ENCODE measurements around the gene TEC. TPM values are rescaled to one million over a fixed set of nuclear protein-coding genes. Genes with fewer than 3 reads are reported as not detected.
"Not testable (repeated sequence)": the region's sequence is repeated elsewhere in the genome, so short reads cannot be mapped to it uniquely, and the experiment has no call there.

The TEC gene
- polyA plus RNA-seq, 5 donors: 6.8 to 9.5 (median 8.9) TPM

DNA sequence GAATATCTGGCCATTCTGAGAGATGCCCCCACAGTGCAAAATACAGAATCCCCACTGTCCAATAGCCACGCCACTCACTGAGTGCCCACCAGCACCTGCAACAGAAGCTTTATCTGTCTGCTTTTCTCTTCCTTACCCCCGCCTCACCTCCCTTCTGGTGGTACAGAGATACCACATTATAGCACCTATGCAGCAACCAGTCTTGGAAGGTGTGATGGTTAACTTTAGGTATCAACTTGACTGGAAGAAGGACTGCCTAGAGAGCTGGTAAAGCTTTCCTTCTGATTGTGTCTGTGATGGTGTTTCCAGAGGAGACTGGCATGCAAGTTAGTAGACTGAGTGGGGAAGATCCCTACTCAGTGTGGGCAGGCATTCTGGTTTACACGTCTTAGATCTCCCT, 73.8 kb downstream of the TEC start:
- DNase-seq: no peak

- no peak for DNase-seq
Measured at GRCh38 chr4:48195374-48195773, 74.3 kb downstream of the TEC start.

DNA sequence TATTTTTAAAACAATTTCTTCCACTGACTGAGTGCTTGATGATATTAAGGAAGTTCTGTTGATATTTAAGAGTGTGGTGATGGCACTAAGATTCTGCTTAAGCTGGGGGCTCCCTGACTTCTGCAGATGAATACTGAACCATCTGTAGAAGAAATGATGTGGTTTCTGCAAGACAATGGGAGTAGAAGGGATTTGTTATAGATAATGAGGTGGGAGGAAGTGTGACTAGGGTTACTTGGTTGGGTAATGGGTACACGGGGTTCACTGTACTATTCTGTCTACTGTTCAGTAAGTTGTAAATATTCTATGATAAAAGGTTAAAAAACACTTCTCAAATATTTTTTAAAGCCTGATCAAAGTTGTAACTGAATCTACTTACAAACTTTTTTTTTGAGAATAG, 74.7 kb downstream of the TEC start:
- DNase-seq: no peak

GRCh38 chr4:48193921-48194468, 75.6 kb downstream of the TEC start:
- no peak for DNase-seq

DNA sequence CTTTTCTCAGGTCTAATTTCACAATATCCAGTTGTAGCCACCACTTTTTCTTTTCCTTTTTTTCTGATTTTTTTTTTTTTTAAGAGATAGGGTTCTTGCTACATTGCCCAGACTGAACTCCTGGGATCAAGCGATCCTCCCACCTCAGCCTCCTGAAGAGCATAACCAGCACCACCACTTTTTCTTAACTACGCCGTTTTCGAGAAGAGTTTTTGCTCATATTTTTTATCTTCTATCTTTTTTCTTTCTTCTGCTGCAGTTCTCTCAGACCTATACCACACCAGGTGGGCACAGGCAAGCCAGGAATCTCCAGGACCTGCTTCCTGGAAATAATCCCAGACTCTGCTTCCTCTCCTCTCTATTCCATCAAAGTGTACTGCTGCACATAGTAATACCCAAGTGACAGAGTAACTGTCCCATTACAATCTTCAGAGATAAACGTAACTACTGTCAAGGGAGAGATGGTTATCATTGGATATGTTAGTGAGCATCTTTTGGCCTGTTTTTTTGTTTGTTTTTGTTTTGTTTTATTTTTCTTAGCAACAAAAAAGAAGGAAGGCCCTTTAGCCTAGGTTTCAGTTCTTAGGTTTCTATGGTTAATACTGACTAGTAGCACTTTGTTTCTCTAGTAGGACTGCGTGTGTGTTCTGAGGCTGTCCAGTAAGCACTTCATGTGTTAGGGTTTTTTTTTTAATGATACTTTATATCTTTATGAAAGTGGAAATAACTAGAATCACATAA, 76.4 kb downstream of the TEC start:
- DNase-seq: no peak

DNA sequence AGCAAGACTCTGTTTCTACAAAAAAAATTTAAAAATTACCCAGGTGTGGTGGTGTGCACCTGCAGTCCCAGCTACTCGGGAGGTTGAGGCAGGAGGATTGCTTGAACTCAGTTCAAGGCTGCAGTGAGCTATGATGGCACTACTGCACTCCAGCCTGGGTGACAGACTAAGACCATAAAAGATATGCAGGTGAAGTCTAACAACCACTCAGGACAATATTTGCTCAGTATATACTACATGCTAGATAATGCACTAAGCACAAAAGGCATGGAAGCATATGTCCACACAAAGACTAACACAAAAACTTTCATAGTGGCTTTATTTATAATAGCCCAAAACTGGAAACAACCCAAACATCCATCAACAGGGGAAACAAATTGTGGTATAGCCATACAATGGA, 77.9 kb downstream of the TEC start:
- DNase-seq: no peak

DNA sequence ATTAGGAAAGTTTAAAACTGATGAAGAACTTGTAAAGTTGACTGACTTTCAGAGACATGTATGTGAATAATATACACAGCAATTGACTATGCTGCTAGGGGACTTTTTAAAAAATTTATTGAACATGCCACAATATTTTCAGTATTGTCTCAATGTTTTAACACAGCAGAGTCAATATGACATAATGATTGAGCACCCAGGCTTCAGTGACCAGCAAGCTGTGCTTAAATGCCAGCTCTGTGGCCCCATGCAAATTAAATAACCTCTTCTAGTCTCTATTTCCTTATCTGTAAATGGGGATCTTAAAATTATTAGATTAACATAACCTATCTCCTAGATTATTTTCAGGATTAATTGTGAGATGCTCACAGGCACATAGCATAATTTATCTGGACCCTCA, 78.8 kb downstream of the TEC start:
- no peak for DNase-seq

- DNase-seq: no peak
Measured at GRCh38 chr4:48189731-48190130, 79.9 kb downstream of the TEC start.

DNA sequence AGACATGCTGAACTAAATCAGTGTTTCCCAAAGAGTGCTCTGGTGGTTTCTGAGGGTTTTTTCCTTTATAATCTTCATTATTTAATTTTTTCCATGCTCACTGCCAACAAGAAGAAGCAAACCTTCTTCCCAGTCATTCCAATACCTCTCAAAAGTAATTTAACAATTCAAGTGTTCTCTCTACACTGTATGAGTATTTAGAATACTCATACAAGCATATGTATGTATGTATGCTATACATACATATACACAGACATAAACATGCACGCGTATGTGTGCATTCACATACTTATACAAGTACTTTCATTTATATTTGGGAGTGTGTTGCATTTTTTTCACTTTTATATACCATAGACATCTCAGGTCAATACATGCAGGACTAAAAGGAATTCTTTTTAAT, 81.2 kb downstream of the TEC start:
- no peak for DNase-seq

- DNase-seq: peak in 1 of 2 donors; percentile 3
Measured at GRCh38 chr4:48187813-48188212, 81.8 kb downstream of the TEC start.

DNA sequence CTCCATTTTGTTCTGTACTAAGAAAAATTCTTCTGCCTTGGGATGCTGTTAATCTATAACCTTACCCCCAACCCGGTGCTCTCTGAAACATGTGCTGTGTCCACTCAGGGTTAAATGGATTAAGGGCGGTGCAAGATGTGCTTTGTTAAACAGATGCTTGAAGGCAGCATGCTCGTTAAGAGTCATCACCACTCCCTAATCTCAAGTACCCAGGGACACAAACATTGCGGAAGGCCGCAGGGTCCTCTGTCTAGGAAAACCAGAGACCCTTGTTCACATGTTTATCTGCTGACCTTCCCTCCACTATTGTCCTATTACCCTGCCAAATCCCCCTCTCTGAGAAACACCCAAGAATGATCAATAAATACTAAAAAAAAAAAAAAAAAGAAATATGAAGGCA, 82.6 kb downstream of the TEC start:
- DNase-seq: not testable (repeated sequence)

DNA sequence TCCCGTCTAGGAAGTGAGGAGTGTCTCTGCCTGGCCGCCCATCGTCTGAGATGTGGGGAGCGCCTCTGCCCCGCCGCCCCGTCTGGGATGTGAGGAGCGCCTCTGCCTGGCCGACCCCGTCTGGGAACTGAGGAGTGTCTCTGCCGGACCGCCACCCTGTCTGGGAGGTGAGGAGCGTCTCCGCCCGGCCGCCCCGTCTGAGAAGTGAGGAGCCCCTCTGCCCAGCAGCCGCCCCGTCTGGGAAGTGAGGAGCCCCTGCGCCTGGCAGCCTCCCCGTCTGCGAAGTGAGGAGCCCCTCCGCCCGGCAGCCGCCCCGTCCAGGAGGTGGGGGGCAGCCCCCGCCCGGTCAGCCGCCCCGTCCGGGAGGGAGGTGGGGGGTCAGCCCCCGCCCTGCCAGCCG, 83.2 kb downstream of the TEC start:
- DNase-seq: not testable (repeated sequence)

- DNase-seq: no peak
Measured at GRCh38 chr4:48184882-48185281, 84.8 kb downstream of the TEC start.

- DNase-seq: no peak
Measured at GRCh38 chr4:48180234-48180633, 89.4 kb downstream of the TEC start.

GRCh38 chr4:48178931-48179330, 90.7 kb downstream of the TEC start:
- DNase-seq: no peak

DNA sequence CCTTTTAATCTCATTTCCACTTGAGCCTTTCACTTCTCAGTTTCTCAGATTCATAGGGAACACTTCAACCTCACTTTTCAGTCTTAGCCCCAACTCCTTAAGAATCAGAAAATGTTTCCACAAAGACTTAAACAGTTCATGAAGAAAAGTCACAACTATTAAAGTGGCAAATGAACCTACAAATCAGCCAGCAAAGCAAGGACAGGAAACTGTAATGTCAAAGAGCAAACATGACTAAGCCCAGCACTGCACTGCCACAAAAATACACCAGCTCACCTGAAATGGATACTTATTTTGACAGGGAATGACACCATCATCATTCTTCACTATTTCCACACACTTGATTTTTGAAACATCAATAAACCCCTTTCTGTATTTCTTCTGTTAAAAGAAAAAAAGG, 93.8 kb downstream of the TEC start:
- no peak for DNase-seq

DNA sequence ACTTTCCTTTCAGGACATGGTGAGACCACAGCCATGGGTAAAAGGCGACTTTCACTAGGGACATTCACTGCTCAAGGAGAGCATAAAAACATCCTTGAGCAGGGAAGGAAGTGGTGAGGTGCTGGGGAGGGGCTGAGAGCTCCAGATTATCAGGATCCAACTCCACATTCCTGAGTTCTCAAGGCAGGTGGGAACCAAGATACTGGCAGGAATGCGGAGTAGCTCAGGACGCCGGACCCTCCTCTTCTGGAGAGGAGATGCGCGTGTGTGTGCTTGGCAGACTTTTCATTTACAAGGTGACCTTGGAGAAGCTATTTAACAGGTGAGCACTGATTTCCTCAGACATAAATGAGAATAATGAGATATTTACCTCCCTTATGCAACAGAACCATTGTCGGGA, 94.3 kb downstream of the TEC start:
- no peak for DNase-seq

- DNase-seq: no peak
Measured at GRCh38 chr4:48173056-48173991, 96.3 kb downstream of the TEC start.

DNA sequence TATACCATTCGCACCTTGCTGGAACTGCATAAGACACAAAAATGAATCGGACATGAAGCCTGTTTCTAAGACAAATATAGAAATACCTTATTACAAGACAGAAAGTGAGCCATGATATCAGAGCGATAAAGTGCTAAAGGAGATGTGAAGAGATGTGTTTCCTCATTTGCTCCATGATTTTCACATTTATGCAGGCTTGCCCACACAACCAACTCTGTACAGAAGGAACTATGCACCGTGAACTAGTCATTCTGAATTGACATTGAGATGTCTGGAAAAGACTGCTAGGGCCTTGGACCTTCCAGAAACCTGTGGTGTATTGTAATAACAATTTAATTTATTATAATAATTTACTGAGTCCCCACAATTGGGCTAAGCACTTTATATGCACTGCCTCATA, 97.0 kb downstream of the TEC start:
- DNase-seq: no peak

DNA sequence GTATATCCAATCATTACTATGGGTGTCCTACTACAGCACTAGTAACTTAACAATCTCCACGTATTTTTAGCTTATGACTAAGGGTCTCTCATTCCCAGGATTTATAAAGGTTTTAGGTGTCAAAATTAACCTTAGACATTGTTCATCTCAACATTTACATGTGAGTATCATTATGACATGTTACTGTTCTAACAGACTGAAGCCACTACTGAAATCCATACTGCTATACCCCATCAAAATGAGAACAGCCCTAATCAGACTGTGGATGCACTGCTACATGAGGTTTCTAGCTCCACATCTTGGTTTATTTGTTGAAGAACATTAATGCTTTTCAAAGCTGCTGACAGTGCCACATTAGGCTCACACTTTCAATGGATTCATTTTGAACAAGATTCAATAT, 100.0 kb downstream of the TEC start:
- DNase-seq: no peak

DNA sequence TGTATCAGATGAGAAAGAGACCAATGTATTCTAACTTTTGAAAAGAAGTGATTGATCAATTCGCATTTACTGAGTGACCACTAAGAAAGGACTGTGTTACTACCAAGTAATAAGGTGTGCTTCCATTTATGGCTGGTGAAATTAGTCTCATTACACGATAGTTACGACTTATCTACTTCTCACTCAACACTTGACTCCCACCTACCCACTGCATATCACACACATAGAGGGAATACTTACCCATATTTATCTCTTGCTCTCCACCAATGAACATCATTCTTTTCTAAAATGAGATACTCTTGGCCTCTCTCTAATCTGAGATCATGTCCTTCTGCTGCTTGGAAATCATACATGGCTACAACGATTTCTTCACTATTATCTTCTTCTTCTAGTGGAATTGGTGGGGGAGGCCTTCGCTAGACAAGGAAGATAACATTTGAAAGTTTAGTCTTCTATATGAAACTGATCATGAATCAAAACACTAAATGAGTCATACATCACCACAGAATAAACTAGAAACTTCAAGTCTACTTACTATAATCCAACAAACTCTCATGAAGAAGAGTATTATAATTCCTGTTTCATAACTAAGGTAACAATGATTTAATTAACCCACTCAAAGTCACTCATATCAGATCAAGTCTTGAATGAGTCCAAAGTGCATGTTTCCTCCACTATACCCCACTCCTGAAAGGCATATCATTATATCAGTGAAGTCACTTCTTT, 101.9 kb downstream of the TEC start:
- no peak for DNase-seq

DNA sequence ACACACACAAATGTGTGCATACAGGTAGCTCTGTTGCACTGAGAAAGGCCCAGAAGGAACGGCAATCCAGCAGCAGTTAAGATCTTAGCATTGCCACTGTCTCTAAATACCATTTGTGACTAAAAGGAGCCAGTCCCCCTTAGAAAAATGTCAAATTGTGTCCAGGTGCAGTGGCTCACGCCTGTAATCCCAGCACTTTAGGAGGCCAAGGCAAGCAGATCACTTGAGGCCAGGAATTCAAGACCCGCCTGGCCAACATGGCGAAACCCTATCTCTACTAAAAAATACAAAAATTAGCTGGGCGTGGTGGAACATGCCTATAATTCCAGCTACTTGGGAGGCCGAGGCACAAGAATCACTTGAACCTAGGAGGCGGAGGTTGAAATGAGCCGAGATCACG, 105.1 kb downstream of the TEC start:
- not testable (repeated sequence) for DNase-seq

Measured in right lung (tissue), 5 donors.